Pancreas (tissue), 10 donors: ENCODE results near the gene PANX2. TPM values are rescaled to one million over a fixed set of nuclear protein-coding genes. Genes with fewer than 3 reads are reported as not detected.
A peak's percentile ranks its signal among the peaks of the same experiment; 100 is the strongest.

Experiments
- ATAC-seq, 4 donors: fragments of 200-7000 bp; cut with Tn5 transposase; one replicate each; pipeline versions ENCODE4 v1.8.0 to v1.9.1; 2020; ENCODE audit warnings: mild to moderate bottlenecking in 4 of 4, moderate library complexity in 4 of 4
- DNase-seq, 6 donors: peaks; one replicate each; pipeline ENCODE4 v3.0.0-alpha.2; 2020
- FAIRE-seq: peaks from 2 replicates; lab custom pipeline; 2012; peaks lifted over from hg19 to GRCh38; lab: Jason Lieb, UNC
- H3K27ac ChIP-seq, 4 donors: fragments of 200-600 bp; sonication (generic); 1 replicate in 3 of 4; 2 replicates in 1 of 4; pipeline versions ENCODE4 v1.5.0 to v1.8.0; 2020
- H3K27me3 ChIP-seq, 4 donors: fragments of 200-600 bp; one replicate each; pipeline ENCODE4 v1.8.0; 2021
- H3K36me3 ChIP-seq, 3 donors: fragments of 200-600 bp; sonication (generic) in 1 of 3; one replicate each; pipeline versions ENCODE4 v1.5.0 to v1.8.0; 2020 to 2021
- H3K4me1 ChIP-seq, 3 donors: fragments of 200-600 bp; one replicate each; pipeline ENCODE4 v1.8.0; 2021
- H3K4me3 ChIP-seq, 4 donors: fragments of 200-600 bp; sonication (generic) in 2 of 4; one replicate each; pipeline versions ENCODE4 v1.5.0 to v1.8.0; 2020 to 2021
- H3K9me3 ChIP-seq, 4 donors: fragments of 200-600 bp; one replicate each; pipeline ENCODE4 v1.8.0; 2021
- CTCF ChIP-seq, 4 donors: fragments of 200-600 bp; sonication (generic) in 3 of 4; IDR thresholded peaks; one replicate each; pipeline versions ENCODE4 v1.5.0 to v1.8.0; 2021; ENCODE audit warnings: antibody characterized with exemption in 4 of 4
- WGBS, 2 donors: extraction: QIAGEN DNeasy Blood & Tissue Kit; methylation state at CpG; one replicate each; pipeline ENCODE4 v1.1.7; 2013; 5-methylcytosine and 5-hydroxymethylcytosine counted together
- intact Hi-C, 3 donors: fragments of 100-400 bp; cut with DNase I; formaldehyde crosslinking; loops; one replicate each; pipeline versions ENCODE4 v1.11.1 to v1.14.2; 2022
- polyA plus RNA-seq, 2 donors: library from polyadenylated mRNA; stranded (reverse); fragments of 200-250 nt; gene quantifications; one replicate each; pipeline ENCODE4 v1.2.3, GENCODE V29; 2013
- total RNA-seq, 6 donors: library from RNA; stranded (reverse); fragmentation: NEBNext Ultra II Directional in 4 of 6; extraction: Animal tissue kit (Norgen Biotek cat#: 25700) in 4 of 6; gene quantifications; one replicate each; pipeline versions ENCODE4 v1.2.1 to v1.2.4, GENCODE V29; 2021 to 2023
- donor health status: healthy with polysubstance abuse.
- donor health status: DM: no; HTN: no; CAD: no; lungs with moderate emphysema.
- donor health status: DM: no; HTN: no; CAD: no.
- donor health status: control.
- donor health status: control.
- donor health status: Bipolar disorder and iron deficiency.
- donor health status: DM: yes; HTN: yes; CAD: no.
- donor health status: DM: no; HTN: no; CAD: no.
- donor health status: DM: no; HTN: no; CAD: no.
- donor health status: DM: yes; HTN: yes; CAD: no.

PANX2 gene
- total and polyA plus RNA-seq, 8 donors, result 0.31 to 3.5 (median 0.67) TPM

- H3K4me3 ChIP-seq, result no peak overlapping the region
- DNase-seq (peak in 3 of 6 donors; percentile 24 to 85 (median 62)), FAIRE-seq (no peak), ATAC-seq (no peak)
- H3K27me3 ChIP-seq, result no peaks in the 10 kb centered on the region
- H3K27ac ChIP-seq, result no peak overlapping the region
- peaks cover 0 to 26% (median 0%) of the 10 kb centered on the region in 3 donors for H3K36me3 ChIP-seq
- intact Hi-C loops, result no loop called here
- no peak for TF ChIP-seq CTCF (IDR thresholded peaks at IDR 0.05)
- H3K9me3 ChIP-seq, result no peaks in the 10 kb centered on the region
- H3K4me1 ChIP-seq, result peaks cover 0 to 13% (median 6%) of the 10 kb centered on the region in 3 donors
- WGBS, 2 donors, result 72 to 74% methylated on average over 18 of the region's 18 CpGs
Observed at GRCh38 chr22:50199251-50199721, 28.8 kb downstream of the PANX2 start.

- 28 to 34% methylated on average over 18 to 34 of the region's 34 CpGs for WGBS, 2 donors
- Histone ChIP-seq H3K27me3 (no peaks in the 10 kb centered on the region), H3K4me3 (peak overlapping the region; percentile 61 to 86 (median 82)), H3K9me3 (no peaks in the 10 kb centered on the region), H3K4me1 (peaks cover 0 to 13% (median 6%) of the 10 kb centered on the region in 3 donors), H3K36me3 (peaks cover 0 to 23% (median 0%) of the 10 kb centered on the region in 3 donors), H3K27ac (peak overlapping the region in 3 of 4 donors; percentile 17 to 64 (median 60))
- no peak for FAIRE-seq
- intact Hi-C loops, result no loop called here
- no peak for TF ChIP-seq CTCF (IDR thresholded peaks at IDR 0.05)
- peak; percentile 1 to 7 (median 6) for ATAC-seq
- DNase-seq, result peak in 3 of 6 donors; percentile 31 to 86 (median 56)
Observed at GRCh38 chr22:50199829-50200460, 29.4 kb downstream of the PANX2 start.

GRCh38 chr22:50200461-50201190 lies 30.1 kb downstream of the PANX2 start, which contains the start of gene SELENOO:
TSS of gene SELENOO (plus strand) at chr22:50201011. CDS start at chr22:50201037, 26 bp downstream.
- DNase-seq (peak; percentile 87 to 96 (median 93)), ATAC-seq (peak; percentile 89 to 92 (median 90)), FAIRE-seq (no peak)
- Histone ChIP-seq H3K4me1 (peaks cover 0 to 13% (median 6%) of the 10 kb centered on the region in 3 donors), H3K27me3 (no peaks in the 10 kb centered on the region), H3K4me3 (peak within 1 kb of the TSS; percentile 61 to 86 (median 82)), H3K36me3 (peaks cover 0 to 23% (median 0%) of the 10 kb centered on the region in 3 donors), H3K27ac (peak within 1 kb of the TSS; percentile 45 to 64 (median 59)), H3K9me3 (no peaks in the 10 kb centered on the region)
- no peak for TF ChIP-seq CTCF (IDR thresholded peaks at IDR 0.05)
- 0% methylated on average over 50 to 105 of the region's 105 CpGs for WGBS, 2 donors
- intact Hi-C loops, result no loop called here

- Histone ChIP-seq H3K27ac (peak overlapping the region; percentile 13 to 64 (median 52)), H3K27me3 (no peaks in the 10 kb centered on the region), H3K36me3 (peaks cover 0 to 16% (median 0%) of the 10 kb centered on the region in 3 donors), H3K4me1 (peaks cover 0 to 13% (median 6%) of the 10 kb centered on the region in 3 donors), H3K9me3 (no peaks in the 10 kb centered on the region), H3K4me3 (peak overlapping the region; percentile 61 to 86 (median 82))
- WGBS, 2 donors, result 1 to 2% methylated on average over 73 to 115 of the region's 115 CpGs
- DNase-seq (peak in 3 of 6 donors; percentile 58 to 88 (median 72)), FAIRE-seq (no peak), ATAC-seq (peak; percentile 32 to 63 (median 43))
- TF ChIP-seq CTCF (IDR thresholded peaks at IDR 0.05), result no peak
- intact Hi-C loops, result no loop called here
Observed at GRCh38 chr22:50201191-50202129, 30.9 kb downstream of the PANX2 start.
